Smooth muscle cell (in vitro differentiated cells): ENCODE measurements around the gene CPSF4L. TPM values are rescaled to one million over a fixed set of nuclear protein-coding genes. Genes with fewer than 3 reads are reported as not detected.

ENCODE experiments used
- DNase-seq: peaks from one replicate; lab custom pipeline; 2025; ENCODE audit not compliant: unreplicated experiment; lab: John Stamatoyannopoulos, UW
- H2AFZ ChIP-seq: fragments of 200-600 bp; sonication (generic); 2 replicates; pipeline ENCODE4 v1.6.0; 2016; ENCODE audit warnings: antibody characterized with exemption, low read depth, mild to moderate bottlenecking
- H3F3A ChIP-seq: fragments of 200-600 bp; sonication (generic); 2 replicates; pipeline ENCODE4 v1.6.0; 2017; ENCODE audit warnings: antibody characterized with exemption, low read depth
- H3K27ac ChIP-seq: fragments of 200-600 bp; sonication (generic); 2 replicates; pipeline ENCODE4 v1.5.1; 2016; ENCODE audit warnings: low read depth, mild to moderate bottlenecking
- H3K27me3 ChIP-seq: fragments of 200-600 bp; sonication (generic); 2 replicates; pipeline ENCODE4 v1.6.1; 2016; ENCODE audit warnings: low read depth, mild to moderate bottlenecking
- H3K36me3 ChIP-seq: fragments of 200-600 bp; sonication (generic); 2 replicates; pipeline ENCODE4 v1.5.1; 2016; ENCODE audit warnings: low read depth
- H3K4me1 ChIP-seq: fragments of 200-600 bp; sonication (generic); 2 replicates; pipeline ENCODE4 v1.5.1; 2016; ENCODE audit warnings: low read depth
- H3K4me2 ChIP-seq: fragments of 200-600 bp; sonication (generic); 2 replicates; pipeline ENCODE4 v1.6.0; 2016; ENCODE audit warnings: mild to moderate bottlenecking
- H3K4me3 ChIP-seq: fragments of 200-600 bp; sonication (generic); 2 replicates; pipeline ENCODE4 v1.5.1; 2016; ENCODE audit warnings: mild to moderate bottlenecking
- H3K79me2 ChIP-seq: fragments of 200-600 bp; sonication (generic); 2 replicates; pipeline ENCODE4 v1.6.0; 2016; ENCODE audit warnings: low read depth, mild to moderate bottlenecking
- H3K9ac ChIP-seq: fragments of 200-600 bp; sonication (generic); 2 replicates; pipeline ENCODE4 v1.6.0; 2016; ENCODE audit warnings: low read depth
- H3K9me3 ChIP-seq: fragments of 200-600 bp; sonication (generic); replicated peaks from 2 replicates; pipeline ENCODE4 v1.5.1; 2016; ENCODE audit warnings: low read depth
- H4K20me1 ChIP-seq: fragments of 200-600 bp; sonication (generic); 2 replicates; pipeline ENCODE4 v1.6.0; 2016; ENCODE audit warnings: low read depth
- whole genome bisulfite sequencing: methylation state at CpG from one replicate; pipeline ENCODE4 v1.1.7; 2016; ENCODE audit warnings: low lambda C conversion rate; 5-methylcytosine and 5-hydroxymethylcytosine counted together
- polyA plus RNA-seq: library from polyadenylated mRNA; unstranded; fragments of >200 nt; fragmentation: Nextera tagmentation; extraction: Ambion mirVana; gene quantifications from 2 replicates; pipeline ENCODE4 v1.2.1, GENCODE V29; 2016
- total RNA-seq: library from RNA; depleted of rRNA; stranded (reverse); fragments of >200 nt; gene quantifications from 2 replicates; pipeline ENCODE4 v1.2.3, GENCODE V29; 2014
- TF ChIP-seq, protein P1 (sequence below): fragments of 200-600 bp; sonication (generic); IDR thresholded peaks from 2 replicates; pipeline ENCODE4 v1.5.1; 2017; ENCODE audit warnings: borderline replicate concordance, mild to moderate bottlenecking, antibody characterized with exemption; ENCODE audit not compliant: insufficient read depth, poor library complexity, severe bottlenecking

Gene CPSF4L
- total and polyA plus RNA-seq, 2 experiments from 2014 or later: not detected

- Histone ChIP-seq H3K27ac (no peak overlapping the region), H3K9me3 (no peaks in the 10 kb centered on the region), H4K20me1 (no peaks in the 10 kb centered on the region), H3K4me1 (no peaks in the 10 kb centered on the region), H3K36me3 (no peaks in the 10 kb centered on the region), H3K4me3 (no peak overlapping the region), H3K4me2 (no peak overlapping the region), H3K79me2 (no peaks in the 10 kb centered on the region), H3K27me3 (no peaks in the 10 kb centered on the region), H3F3A (no peaks in the 10 kb centered on the region), H2AFZ (no peak overlapping the region), H3K9ac (no peak overlapping the region)
- TF ChIP-seq, protein P1, sequence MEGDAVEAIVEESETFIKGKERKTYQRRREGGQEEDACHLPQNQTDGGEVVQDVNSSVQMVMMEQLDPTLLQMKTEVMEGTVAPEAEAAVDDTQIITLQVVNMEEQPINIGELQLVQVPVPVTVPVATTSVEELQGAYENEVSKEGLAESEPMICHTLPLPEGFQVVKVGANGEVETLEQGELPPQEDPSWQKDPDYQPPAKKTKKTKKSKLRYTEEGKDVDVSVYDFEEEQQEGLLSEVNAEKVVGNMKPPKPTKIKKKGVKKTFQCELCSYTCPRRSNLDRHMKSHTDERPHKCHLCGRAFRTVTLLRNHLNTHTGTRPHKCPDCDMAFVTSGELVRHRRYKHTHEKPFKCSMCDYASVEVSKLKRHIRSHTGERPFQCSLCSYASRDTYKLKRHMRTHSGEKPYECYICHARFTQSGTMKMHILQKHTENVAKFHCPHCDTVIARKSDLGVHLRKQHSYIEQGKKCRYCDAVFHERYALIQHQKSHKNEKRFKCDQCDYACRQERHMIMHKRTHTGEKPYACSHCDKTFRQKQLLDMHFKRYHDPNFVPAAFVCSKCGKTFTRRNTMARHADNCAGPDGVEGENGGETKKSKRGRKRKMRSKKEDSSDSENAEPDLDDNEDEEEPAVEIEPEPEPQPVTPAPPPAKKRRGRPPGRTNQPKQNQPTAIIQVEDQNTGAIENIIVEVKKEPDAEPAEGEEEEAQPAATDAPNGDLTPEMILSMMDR: no peak
- 95% methylated on average over 4 of the region's 4 CpGs for WGBS
- no peak for DNase-seq
Measured at GRCh38 chr17:73274490-73274889, 12.8 kb upstream of the CPSF4L start.

DNA sequence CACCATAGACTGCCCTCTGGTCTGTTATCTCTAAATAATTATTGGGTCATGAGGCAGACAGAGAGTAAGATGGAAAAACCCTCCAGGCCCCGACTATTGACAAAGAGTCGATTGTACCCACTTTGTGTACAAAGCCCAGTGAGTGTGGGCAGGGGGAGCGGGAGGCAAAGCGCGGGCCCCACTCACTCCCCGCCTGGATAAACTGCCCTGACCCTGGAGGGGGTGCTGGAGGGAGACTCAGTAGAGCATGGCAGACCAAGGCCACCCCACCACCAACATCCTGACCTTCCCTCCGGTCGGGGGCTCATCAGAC, 11.2 kb upstream of the CPSF4L start:
- WGBS: 81% methylated on average over 8 of the region's 8 CpGs
- H3K4me3 ChIP-seq: no peak overlapping the region

DNA sequence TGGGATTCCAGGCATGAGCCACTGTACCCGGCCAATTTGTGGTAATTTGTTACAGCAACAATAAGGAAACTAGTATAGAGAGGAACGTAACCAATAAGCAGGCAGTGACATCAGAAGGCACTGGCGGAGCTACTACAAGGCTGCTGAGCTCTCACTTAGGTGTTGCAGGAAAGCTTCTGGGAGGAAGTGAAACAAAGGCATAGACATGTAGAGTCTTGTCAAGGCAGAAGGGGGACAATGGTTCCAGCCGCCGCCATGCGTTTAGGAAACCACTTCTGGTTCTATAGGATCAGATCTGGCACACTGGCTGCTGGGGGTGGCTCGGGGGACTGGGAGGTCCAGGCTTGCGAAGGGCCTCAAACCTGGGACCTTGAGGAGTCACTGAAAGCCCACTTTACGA, 9.4 kb upstream of the CPSF4L start:
- Histone ChIP-seq H3K4me3 (no peak overlapping the region), H2AFZ (no peak overlapping the region), H3K27ac (no peak overlapping the region), H3F3A (no peaks in the 10 kb centered on the region), H3K4me1 (no peaks in the 10 kb centered on the region), H3K79me2 (no peaks in the 10 kb centered on the region), H3K9ac (no peak overlapping the region), H3K4me2 (no peak overlapping the region), H4K20me1 (no peaks in the 10 kb centered on the region), H3K9me3 (no peaks in the 10 kb centered on the region), H3K36me3 (no peaks in the 10 kb centered on the region), H3K27me3 (no peaks in the 10 kb centered on the region)
- DNase-seq: no peak
- 85% methylated on average over 9 of the region's 9 CpGs for WGBS
- TF ChIP-seq, protein P1: no peak

More for the DNA sequence above, 11.2 kb upstream of the CPSF4L start:
- TF ChIP-seq, protein P1: no peak
- H3K4me1 ChIP-seq: no peaks in the 10 kb centered on the region
- H3K27ac ChIP-seq: no peak overlapping the region
- no peaks in the 10 kb centered on the region for H3K27me3 ChIP-seq
- H4K20me1 ChIP-seq: no peaks in the 10 kb centered on the region
- no peak for DNase-seq
- H3F3A ChIP-seq: no peaks in the 10 kb centered on the region
- H3K79me2 ChIP-seq: no peaks in the 10 kb centered on the region
- no peaks in the 10 kb centered on the region for H3K36me3 ChIP-seq
- no peaks in the 10 kb centered on the region for H3K9me3 ChIP-seq
- no peak overlapping the region for H2AFZ ChIP-seq
- H3K4me2 ChIP-seq: no peak overlapping the region
- H3K9ac ChIP-seq: no peak overlapping the region

DNA sequence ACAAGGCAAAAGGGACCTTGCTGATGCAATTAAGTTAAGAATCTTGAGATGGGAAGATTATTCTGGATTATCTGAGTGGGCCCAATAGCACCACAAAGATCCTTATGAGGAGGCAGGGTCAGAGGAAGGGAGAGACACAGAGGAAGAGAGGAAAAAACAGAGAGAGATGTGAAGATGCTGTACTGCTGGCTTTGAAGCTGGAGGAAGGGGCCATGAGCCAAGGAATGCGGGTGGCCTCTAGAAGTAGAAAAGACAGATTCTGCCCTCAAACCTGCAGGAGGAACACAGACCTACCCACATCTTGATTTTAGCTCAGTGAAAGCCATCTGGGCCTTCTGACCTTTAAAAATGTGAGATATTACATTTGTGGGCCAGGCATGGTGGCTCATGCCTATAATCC, 8.1 kb upstream of the CPSF4L start:
- Histone ChIP-seq H3K9ac (no peak overlapping the region), H3K4me1 (no peaks in the 10 kb centered on the region), H3K79me2 (no peaks in the 10 kb centered on the region), H3K27ac (no peak overlapping the region), H4K20me1 (no peaks in the 10 kb centered on the region), H3F3A (no peaks in the 10 kb centered on the region), H2AFZ (no peak overlapping the region), H3K27me3 (no peaks in the 10 kb centered on the region), H3K4me3 (no peak overlapping the region), H3K4me2 (no peak overlapping the region), H3K9me3 (no peaks in the 10 kb centered on the region), H3K36me3 (no peaks in the 10 kb centered on the region)
- TF ChIP-seq, protein P1: no peak
- DNase-seq: no peak
- WGBS: 94% methylated on average over 1 of the region's 1 CpG
